A549 (cell line): Measurements from ENCODE around the gene MYH10. TPM values are rescaled to one million over a fixed set of nuclear protein-coding genes. Genes with fewer than 3 reads are reported as not detected.

Experiments
- ATAC-seq, 2 experiments: fragments of 200-7000 bp in 1 of 2; fragments of >200 bp in 1 of 2; cut with Nextera tagmentation in 1 of 2; cut with Tn5 transposase in 1 of 2; 3 replicates each; pipeline versions ENCODE4 v1.8.0 to v1.9.1; 2018 to 2020; ENCODE audit warnings: mild to moderate bottlenecking in 1 of 2, moderate library complexity in 1 of 2
- CTCF ChIA-PET: fragments of 300-600 bp; sonication (Branson Sonifier 250); formaldehyde crosslinking; extraction: SDS; loops from one replicate; lab custom pipeline; 2021; ENCODE audit warnings: antibody characterized with exemption, inconsistent platforms; lab: Yijun Ruan, JAX
- POLR2A ChIA-PET: fragments of 350-600 bp; formaldehyde crosslinking; extraction: SDS; loops from one replicate; lab custom pipeline; 2021; ENCODE audit warnings: antibody characterized with exemption, inconsistent platforms; lab: Yijun Ruan, JAX
- DNase-seq, 2 experiments: peaks; one replicate each; pipeline versions ENCODE4 v3.0.0 to v3.0.0-alpha.2; 2011 to 2016; ENCODE audit warnings: low read depth in 1 of 2, low spot score in 1 of 2
- FAIRE-seq: peaks from 2 replicates; lab custom pipeline; 2011; peaks lifted over from hg19 to GRCh38; lab: Jason Lieb, UNC
- H3K27ac ChIP-seq, 2 experiments: fragments of >200 bp; sonication (Bioruptor Twin); formaldehyde crosslinking; 3 replicates each; pipeline ENCODE4 v1.5.1; 2016 to 2017
- H3K4me1 ChIP-seq: fragments of >200 bp; sonication (Bioruptor Twin); formaldehyde crosslinking; 3 replicates; pipeline ENCODE4 v1.6.1; 2016
- H3K4me2 ChIP-seq: fragments of >200 bp; sonication (Bioruptor Twin); formaldehyde crosslinking; 3 replicates; pipeline ENCODE4 v1.6.1; 2016
- H3K4me3 ChIP-seq: fragments of >200 bp; sonication (Bioruptor Twin); formaldehyde crosslinking; 3 replicates; pipeline ENCODE4 v1.5.1; 2016
- H3K9me3 ChIP-seq: fragments of >200 bp; sonication (Bioruptor Twin); formaldehyde crosslinking; 3 replicates; pipeline ENCODE4 v1.6.1; 2016
- BHLHE40 ChIP-seq: IDR thresholded peaks from 2 replicates; pipeline ENCODE4 v1.6.1; 2012; ENCODE audit warnings: low read depth, low read length, inconsistent platforms
- CBX2 ChIP-seq: fragments of 200-600 bp; sonication (generic); IDR thresholded peaks from 2 replicates; pipeline ENCODE4 v1.6.1; 2016; ENCODE audit warnings: low read depth, mild to moderate bottlenecking, borderline replicate concordance
- CEBPB ChIP-seq, 2 experiments: fragments of >200 bp in 1 of 2; sonication (Bioruptor Twin) in 1 of 2; formaldehyde crosslinking in 1 of 2; IDR thresholded peaks; 2 replicates each; pipeline ENCODE4 v1.6.1; 2012 to 2016
- CHD4 ChIP-seq: fragments of 200-600 bp; sonication (generic); IDR thresholded peaks from 2 replicates; pipeline ENCODE4 v1.6.1; 2016; ENCODE audit warnings: antibody characterized with exemption, mild to moderate bottlenecking, borderline replicate concordance
- EHF ChIP-seq: fragments of 250-450 bp; sonication (Bioruptor Pico); IDR thresholded peaks from 2 replicates; pipeline ENCODE4 v1.5.0; 2020; ENCODE audit warnings: mild to moderate bottlenecking
- EHMT2 ChIP-seq: fragments of 200-600 bp; sonication (generic); IDR thresholded peaks from 2 replicates; pipeline ENCODE4 v1.6.1; 2016; ENCODE audit warnings: antibody characterized with exemption, low read depth, mild to moderate bottlenecking, moderate library complexity
- EP300 ChIP-seq, 2 experiments: fragments of >200 bp; sonication (Bioruptor Twin); formaldehyde crosslinking; IDR thresholded peaks; 2 replicates in 1 of 2; 3 replicates in 1 of 2; pipeline ENCODE4 v1.6.1; 2016 to 2017
- FOXS1 ChIP-seq: fragments of 250-450 bp; sonication (Bioruptor Pico); IDR thresholded peaks from 2 replicates; pipeline ENCODE4 v1.5.0; 2020; ENCODE audit warnings: mild to moderate bottlenecking, moderate library complexity
- GATA3 ChIP-seq: IDR thresholded peaks from 2 replicates; pipeline ENCODE4 v1.6.1; 2012; ENCODE audit warnings: borderline replicate concordance
- HES2 ChIP-seq: fragments of >200 bp; sonication (Bioruptor Twin); formaldehyde crosslinking; IDR thresholded peaks from 2 replicates; pipeline ENCODE4 v1.6.1; 2016
- HEYL ChIP-seq: fragments of 250-450 bp; sonication (Bioruptor Pico); IDR thresholded peaks from 2 replicates; pipeline ENCODE4 v1.8.0; 2021; ENCODE audit warnings: mild to moderate bottlenecking, moderate library complexity
- HOXA7 ChIP-seq: fragments of 250-450 bp; sonication (Bioruptor Pico); IDR thresholded peaks from 2 replicates; pipeline ENCODE4 v1.5.0; 2020; ENCODE audit warnings: mild to moderate bottlenecking, moderate library complexity
- HOXB13 ChIP-seq: fragments of 250-450 bp; sonication (Bioruptor Pico); IDR thresholded peaks from 2 replicates; pipeline ENCODE4 v1.5.0; 2020; ENCODE audit warnings: low read depth, mild to moderate bottlenecking, moderate library complexity
- JUN ChIP-seq, 2 experiments: fragments of >200 bp; sonication (Bioruptor Twin); formaldehyde crosslinking; IDR thresholded peaks; 2 replicates in 1 of 2; 3 replicates in 1 of 2; pipeline ENCODE4 v1.6.1; 2016 to 2017
- KDM1A ChIP-seq: fragments of 200-600 bp; sonication (generic); IDR thresholded peaks from 2 replicates; pipeline ENCODE4 v1.6.1; 2016; ENCODE audit warnings: low read depth, mild to moderate bottlenecking
- MAX ChIP-seq: IDR thresholded peaks from 2 replicates; pipeline ENCODE4 v1.6.1; 2012
- MYC ChIP-seq: IDR thresholded peaks from 2 replicates; pipeline ENCODE4 v1.6.1; 2012; ENCODE audit warnings: mild to moderate bottlenecking, inconsistent platforms, low read length, improper control_type of control experiment, borderline replicate concordance
- NFE2L2 ChIP-seq: fragments of 150-350 bp; conservative IDR thresholded peaks from 2 replicates; pipeline ENCODE4 v1.6.1; 2014; ENCODE audit warnings: low read length
- NR3C1 ChIP-seq: fragments of >200 bp; sonication (Bioruptor Twin); formaldehyde crosslinking; IDR thresholded peaks from 3 replicates; pipeline ENCODE4 v1.6.1; 2017
- POLR2AphosphoS2 ChIP-seq: conservative IDR thresholded peaks from 2 replicates; pipeline ENCODE4 v1.6.1; 2012; ENCODE audit warnings: low read length, improper control_type of control experiment, inconsistent platforms
- RCOR1 ChIP-seq: fragments of 150-350 bp; IDR thresholded peaks from 2 replicates; pipeline ENCODE4 v1.6.1; 2014; ENCODE audit warnings: antibody characterized with exemption, low read length, low read depth
- SMC3 ChIP-seq: fragments of >200 bp; sonication (Bioruptor Twin); formaldehyde crosslinking; IDR thresholded peaks from 3 replicates; pipeline ENCODE4 v1.6.1; 2018; ENCODE audit warnings: inconsistent platforms
- SREBF2 ChIP-seq: fragments of 450-650 bp; IDR thresholded peaks from 2 replicates; pipeline ENCODE4 v1.6.1; 2014; ENCODE audit warnings: mild to moderate bottlenecking, moderate library complexity
- ZC3H11A ChIP-seq: fragments of 450-650 bp; IDR thresholded peaks from 2 replicates; pipeline ENCODE4 v1.6.1; 2014; ENCODE audit warnings: antibody characterized with exemption, mild to moderate bottlenecking
- ZSCAN20 ChIP-seq: fragments of 250-450 bp; sonication (Bioruptor Pico); IDR thresholded peaks from 2 replicates; pipeline ENCODE4 v1.8.0; 2022; ENCODE audit warnings: mild to moderate bottlenecking, moderate library complexity
- WGBS: methylation state at CpG from one replicate; pipeline ENCODE4 v1.1.6; 2017; ENCODE audit errors: missing lambda C conversion rate; 5-methylcytosine and 5-hydroxymethylcytosine counted together
- polyA plus RNA-seq, 4 experiments: library from polyadenylated mRNA; depleted of rRNA in 3 of 4; stranded (reverse); fragments of >200 nt; fragmentation: RNase III in 1 of 4; extraction: RNeasy Plus Mini Kit Qiagen cat#74134 plus additional on column Dnase treatment in 1 of 4; gene quantifications; 2 replicates in 3 of 4; 3 replicates in 1 of 4; pipeline ENCODE4 v1.2.3, GENCODE V29; 2011 to 2017
- TF ChIP-seq, protein P1 (sequence below): fragments of >200 bp; sonication (Bioruptor Twin); formaldehyde crosslinking; IDR thresholded peaks from 3 replicates; pipeline ENCODE4 v1.6.1; 2016
- TF ChIP-seq, protein P2 (sequence below): fragments of 450-650 bp; IDR thresholded peaks from 2 replicates; pipeline ENCODE4 v1.6.1; 2014; ENCODE audit warnings: antibody characterized with exemption
- TF ChIP-seq, protein P3 (sequence below): fragments of 150-350 bp; IDR thresholded peaks from 2 replicates; pipeline ENCODE4 v1.6.1; 2014; ENCODE audit warnings: low read depth, mild to moderate bottlenecking, low read length
- TF ChIP-seq, protein P4 (sequence below): IDR thresholded peaks from 2 replicates; pipeline ENCODE4 v1.6.1; 2012; ENCODE audit warnings: low read depth, borderline replicate concordance

MYH10 gene
- polyA plus RNA-seq, 2 of the 4 experiments (the other 2 are of a cell fraction) = 26.5 to 28.3 TPM

DNA sequence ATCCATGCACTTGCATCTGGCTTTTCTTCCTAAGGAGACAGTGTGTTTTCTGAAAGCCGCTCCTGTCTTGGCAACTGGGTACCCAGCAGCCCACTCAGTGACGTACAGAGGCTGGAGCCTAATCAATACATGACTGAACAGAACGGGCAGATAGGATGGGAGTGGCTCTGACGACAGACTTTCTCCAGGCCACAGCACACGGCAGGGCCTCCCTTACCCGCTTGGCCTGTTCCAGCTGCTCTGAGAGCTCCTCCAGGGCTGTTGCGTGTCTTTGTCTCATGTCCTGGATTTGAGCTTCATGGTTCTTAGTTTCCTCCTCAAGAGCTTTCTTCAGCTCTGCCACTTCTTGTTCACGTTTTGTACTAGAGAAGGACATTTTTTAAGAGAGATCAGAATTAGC, 129.9 kb downstream of the MYH10 start:
- TF ChIP-seq JUN (IDR thresholded peaks at IDR 0.05) (no peak), ZC3H11A (no peak), CBX2 (no peak), EHF (CRISPR knock-in tag) (no peak)
- DNase-seq = no peak
- Histone ChIP-seq H3K4me1 (no peaks in the 10 kb centered on the region), H3K9me3 (no peaks in the 10 kb centered on the region), H3K27ac (no peak overlapping the region), H3K4me3 (no peak overlapping the region), H3K4me2 (no peak overlapping the region)
- FAIRE-seq = no peak
- WGBS = 87% methylated on average over 8 of the region's 8 CpGs
- CTCF ChIA-PET = interaction anchor here (2.0 kb wide), 1 partner anchor 246 kb away, joined by 5 read pairs; no protein-coding TSS in a partner anchor
- ATAC-seq = no peak
- POLR2A ChIA-PET = no interaction called here

DNA sequence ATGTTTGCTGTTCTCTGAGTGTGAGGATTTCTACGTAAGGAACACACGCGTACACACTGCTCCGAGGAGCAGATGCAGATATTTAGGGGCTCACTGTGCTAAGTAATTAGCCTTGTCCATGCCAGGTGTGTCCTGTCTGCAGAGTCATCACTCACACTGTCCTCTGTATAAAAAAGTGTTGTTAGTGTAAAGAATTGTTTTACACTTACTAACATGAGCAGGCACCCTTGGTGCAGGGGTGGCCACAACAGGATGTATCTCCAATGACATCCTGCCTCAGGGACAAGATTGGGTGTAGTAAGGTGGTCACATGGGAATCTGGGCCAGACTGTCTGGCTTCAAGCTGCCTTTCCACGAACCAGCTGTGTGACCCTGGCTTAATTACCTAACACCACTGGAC, 130.9 kb downstream of the MYH10 start:
- ChIA-PET CTCF (no interaction called here), POLR2A (no interaction called here)
- no peaks in the 10 kb centered on the region for H3K4me1 ChIP-seq
- ATAC-seq (no peak), DNase-seq (no peak), FAIRE-seq (no peak)
- TF ChIP-seq RCOR1 (no peak), HES2 (no peak), EHF (CRISPR knock-in tag) (no peak), NFE2L2 (no peak), CBX2 (no peak), ZSCAN20 (CRISPR knock-in tag) (no peak), MAX (no peak), NR3C1 (no peak), JUN (IDR thresholded peaks at IDR 0.05) (no peak), MYC (no peak), HOXA7 (CRISPR knock-in tag) (no peak), EP300 (IDR thresholded peaks at IDR 0.05) (no peak), FOXS1 (CRISPR knock-in tag) (no peak), CHD4 (no peak), BHLHE40 (no peak), HOXB13 (no peak), CEBPB (IDR thresholded peaks at IDR 0.05) (no peak)
- TF ChIP-seq, protein P1, sequence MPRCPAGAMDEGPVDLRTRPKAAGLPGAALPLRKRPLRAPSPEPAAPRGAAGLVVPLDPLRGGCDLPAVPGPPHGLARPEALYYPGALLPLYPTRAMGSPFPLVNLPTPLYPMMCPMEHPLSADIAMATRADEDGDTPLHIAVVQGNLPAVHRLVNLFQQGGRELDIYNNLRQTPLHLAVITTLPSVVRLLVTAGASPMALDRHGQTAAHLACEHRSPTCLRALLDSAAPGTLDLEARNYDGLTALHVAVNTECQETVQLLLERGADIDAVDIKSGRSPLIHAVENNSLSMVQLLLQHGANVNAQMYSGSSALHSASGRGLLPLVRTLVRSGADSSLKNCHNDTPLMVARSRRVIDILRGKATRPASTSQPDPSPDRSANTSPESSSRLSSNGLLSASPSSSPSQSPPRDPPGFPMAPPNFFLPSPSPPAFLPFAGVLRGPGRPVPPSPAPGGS = no peak
- TF ChIP-seq, protein P2, sequence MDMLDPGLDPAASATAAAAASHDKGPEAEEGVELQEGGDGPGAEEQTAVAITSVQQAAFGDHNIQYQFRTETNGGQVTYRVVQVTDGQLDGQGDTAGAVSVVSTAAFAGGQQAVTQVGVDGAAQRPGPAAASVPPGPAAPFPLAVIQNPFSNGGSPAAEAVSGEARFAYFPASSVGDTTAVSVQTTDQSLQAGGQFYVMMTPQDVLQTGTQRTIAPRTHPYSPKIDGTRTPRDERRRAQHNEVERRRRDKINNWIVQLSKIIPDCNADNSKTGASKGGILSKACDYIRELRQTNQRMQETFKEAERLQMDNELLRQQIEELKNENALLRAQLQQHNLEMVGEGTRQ = no peak
- TF ChIP-seq, protein P3, sequence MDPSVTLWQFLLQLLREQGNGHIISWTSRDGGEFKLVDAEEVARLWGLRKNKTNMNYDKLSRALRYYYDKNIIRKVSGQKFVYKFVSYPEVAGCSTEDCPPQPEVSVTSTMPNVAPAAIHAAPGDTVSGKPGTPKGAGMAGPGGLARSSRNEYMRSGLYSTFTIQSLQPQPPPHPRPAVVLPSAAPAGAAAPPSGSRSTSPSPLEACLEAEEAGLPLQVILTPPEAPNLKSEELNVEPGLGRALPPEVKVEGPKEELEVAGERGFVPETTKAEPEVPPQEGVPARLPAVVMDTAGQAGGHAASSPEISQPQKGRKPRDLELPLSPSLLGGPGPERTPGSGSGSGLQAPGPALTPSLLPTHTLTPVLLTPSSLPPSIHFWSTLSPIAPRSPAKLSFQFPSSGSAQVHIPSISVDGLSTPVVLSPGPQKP = no peak
- no peaks in the 10 kb centered on the region for H3K9me3 ChIP-seq
- WGBS = 90% methylated on average over 5 of the region's 5 CpGs
- no peak overlapping the region for H3K4me2 ChIP-seq
- H3K4me3 ChIP-seq = no peak overlapping the region
- H3K27ac ChIP-seq = no peak overlapping the region

DNA sequence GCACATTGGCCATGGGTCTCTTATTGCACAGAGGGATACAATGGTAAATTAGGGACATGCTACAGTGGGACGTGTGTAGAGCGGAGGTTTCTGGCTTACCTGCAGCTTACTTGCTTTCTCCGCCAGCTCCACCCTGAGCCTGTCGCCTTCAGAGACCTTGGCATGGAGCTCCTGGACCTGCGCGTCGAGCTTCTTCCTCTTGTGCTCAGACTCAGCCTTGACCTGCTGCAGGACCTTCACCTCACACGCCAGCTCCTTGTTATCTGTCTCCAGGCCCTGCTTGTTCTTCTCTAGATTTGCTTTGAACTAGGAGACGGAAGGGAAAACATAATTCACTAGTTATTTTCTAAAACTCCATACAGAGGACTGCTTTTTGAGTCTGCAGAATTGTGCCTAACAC, 131.4 kb downstream of the MYH10 start:
- FAIRE-seq = peak; percentile 43
- no peak for TF ChIP-seq CHD4
- TF ChIP-seq, protein P3 = no peak
- no peak for TF ChIP-seq SREBF2
- TF ChIP-seq MAX = no peak
- no peak for TF ChIP-seq EHMT2
- TF ChIP-seq, protein P4, sequence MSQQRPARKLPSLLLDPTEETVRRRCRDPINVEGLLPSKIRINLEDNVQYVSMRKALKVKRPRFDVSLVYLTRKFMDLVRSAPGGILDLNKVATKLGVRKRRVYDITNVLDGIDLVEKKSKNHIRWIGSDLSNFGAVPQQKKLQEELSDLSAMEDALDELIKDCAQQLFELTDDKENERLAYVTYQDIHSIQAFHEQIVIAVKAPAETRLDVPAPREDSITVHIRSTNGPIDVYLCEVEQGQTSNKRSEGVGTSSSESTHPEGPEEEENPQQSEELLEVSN = no peak
- no peak for TF ChIP-seq MYC
- no peak for TF ChIP-seq ZC3H11A
- no peak for TF ChIP-seq GATA3
- no peak for TF ChIP-seq POLR2AphosphoS2
- no peak for TF ChIP-seq KDM1A
- no peak for TF ChIP-seq HEYL (CRISPR knock-in tag)
- no peak for TF ChIP-seq EP300 (IDR thresholded peaks at IDR 0.05)
- no peak for TF ChIP-seq NR3C1
- no peak for TF ChIP-seq SMC3
- no peak for TF ChIP-seq EHF (CRISPR knock-in tag)
- WGBS = 90% methylated on average over 9 of the region's 9 CpGs
- ChIA-PET POLR2A (no interaction called here), CTCF (interaction anchor here (0.6 kb wide), 1 partner anchor 54 kb away, joined by 3 read pairs; no protein-coding TSS in a partner anchor)
- no peak for DNase-seq
- ATAC-seq = no peak
- H3K4me3 ChIP-seq = no peak overlapping the region
- no peak overlapping the region for H3K4me2 ChIP-seq
- H3K4me1 ChIP-seq = no peaks in the 10 kb centered on the region
- H3K27ac ChIP-seq = no peak overlapping the region
- H3K9me3 ChIP-seq = no peaks in the 10 kb centered on the region
